Esophagus muscularis mucosa (tissue), 4 donors: Measurements from ENCODE around the gene PRPSAP1. TPM values are rescaled to one million over a fixed set of nuclear protein-coding genes. Genes with fewer than 3 reads are reported as not detected.

ENCODE experiments used
- DNase-seq: peaks from one replicate; pipeline ENCODE4 v3.0.0-alpha.2; 2017; ENCODE audit errors: extremely low spot score
- H3K27ac ChIP-seq, 4 donors: fragments of 200-600 bp; sonication (generic); replicated peaks in 1 of 4; 1 replicate in 3 of 4; 2 replicates in 1 of 4; pipeline ENCODE4 v1.5.1; 2016 to 2019; ENCODE audit warnings: mild to moderate bottlenecking in 1 of 4
- H3K27me3 ChIP-seq, 4 donors: fragments of 200-600 bp; sonication (generic); one replicate each; pipeline versions ENCODE4 v1.5.1 to v1.6.0; 2016 to 2019
- H3K36me3 ChIP-seq, 4 donors: fragments of 200-600 bp; sonication (generic); one replicate each; pipeline ENCODE4 v1.5.1; 2016 to 2019
- H3K4me1 ChIP-seq, 4 donors: fragments of 200-600 bp; sonication (generic); one replicate each; pipeline ENCODE4 v1.5.1; 2016 to 2019
- H3K4me3 ChIP-seq, 4 donors: fragments of 200-600 bp; sonication (generic); 1 replicate in 2 of 4; 2 replicates in 2 of 4; pipeline ENCODE4 v1.5.1; 2016 to 2019; ENCODE audit warnings: mild to moderate bottlenecking in 4 of 4, moderate library complexity in 1 of 4
- H3K9me3 ChIP-seq, 4 donors: fragments of 200-600 bp; sonication (generic); 1 replicate in 3 of 4; 2 replicates in 1 of 4; pipeline ENCODE4 v1.5.1; 2016 to 2019
- CTCF ChIP-seq, 3 experiments: fragments of 200-600 bp in 2 of 3; fragments of 450-650 bp in 1 of 3; sonication (generic) in 2 of 3; IDR thresholded peaks; one replicate each; pipeline ENCODE4 v1.5.1; 2017 to 2019; ENCODE audit warnings: antibody characterized with exemption in 3 of 3, mild to moderate bottlenecking in 2 of 3, moderate library complexity in 1 of 3
- EP300 ChIP-seq: sonication (generic); formaldehyde crosslinking; IDR thresholded peaks from one replicate; pipeline ENCODE4 v1.6.1; 2017; ENCODE audit warnings: antibody characterized with exemption
- POLR2A ChIP-seq: fragments of 450-650 bp; IDR thresholded peaks from one replicate; pipeline ENCODE4 v1.6.1; 2017; ENCODE audit warnings: antibody characterized with exemption, moderate library complexity, mild to moderate bottlenecking, low read depth
- POLR2AphosphoS5 ChIP-seq, 2 donors: sonication (generic); formaldehyde crosslinking; IDR thresholded peaks; one replicate each; pipeline ENCODE4 v1.6.1; 2017; ENCODE audit warnings: antibody characterized with exemption in 2 of 2
- WGBS: methylation state at CpG from one replicate; pipeline ENCODE4 v1.1.5; 2018; 5-methylcytosine and 5-hydroxymethylcytosine counted together
- intact Hi-C: fragments of 100-400 bp; cut with DNase I; formaldehyde crosslinking; loops from one replicate; pipeline ENCODE4 v1.15.1; 2023
- total RNA-seq, 4 donors: library from RNA; depleted of rRNA; stranded (reverse); fragments of >200 nt; gene quantifications; one replicate each; pipeline versions ENCODE4 v1.1.0 to v1.2.1, GENCODE V29; 2016

Gene PRPSAP1
- total RNA-seq, 4 donors from 2014 or later, result 37.3 to 71.4 (median 50.4) TPM

- TF ChIP-seq POLR2A (no peak), EP300 (no peak), POLR2AphosphoS5 (IDR thresholded peaks at IDR 0.05) (no peak), CTCF (IDR thresholded peaks at IDR 0.05) (no peak)
- Histone ChIP-seq H3K4me3 (no peak overlapping the region), H3K27me3 (no peaks in the 10 kb centered on the region), H3K4me1 (peaks cover 5 to 12% (median 7%) of the 10 kb centered on the region in 4 donors), H3K27ac (no peak overlapping the region), H3K36me3 (peaks cover 11 to 35% (median 30%) of the 10 kb centered on the region in 4 donors), H3K9me3 (no peaks in the 10 kb centered on the region)
- DNase-seq, result no peak
- intact Hi-C loops, result no loop called here
- 91% methylated on average over 11 of the region's 11 CpGs for WGBS
Measured at GRCh38 chr17:76333673-76334505, 19.8 kb downstream of the PRPSAP1 start.

GRCh38 chr17:76331083-76331482 lies 22.6 kb downstream of the PRPSAP1 start:
- Histone ChIP-seq H3K27me3 (no peaks in the 10 kb centered on the region), H3K36me3 (peaks cover 32 to 62% (median 51%) of the 10 kb centered on the region in 4 donors), H3K9me3 (no peaks in the 10 kb centered on the region), H3K4me3 (no peak overlapping the region), H3K27ac (no peak overlapping the region), H3K4me1 (peaks cover 0 to 7% (median 0%) of the 10 kb centered on the region in 4 donors)
- DNase-seq, result no peak
- TF ChIP-seq CTCF (IDR thresholded peaks at IDR 0.05) (no peak), EP300 (no peak), POLR2AphosphoS5 (IDR thresholded peaks at IDR 0.05) (no peak), POLR2A (no peak)
- intact Hi-C loops, result no loop called here
- 96% methylated on average over 2 of the region's 2 CpGs for WGBS

- TF ChIP-seq EP300 (no peak), POLR2A (no peak), POLR2AphosphoS5 (IDR thresholded peaks at IDR 0.05) (no peak), CTCF (IDR thresholded peaks at IDR 0.05) (no peak)
- no peak overlapping the region for H3K4me3 ChIP-seq
- H3K4me1 ChIP-seq, result peaks cover 0 to 7% (median 0%) of the 10 kb centered on the region in 4 donors
- no peak overlapping the region for H3K27ac ChIP-seq
- no peaks in the 10 kb centered on the region for H3K9me3 ChIP-seq
- H3K36me3 ChIP-seq, result peaks cover 32 to 68% (median 56%) of the 10 kb centered on the region in 4 donors
- no peaks in the 10 kb centered on the region for H3K27me3 ChIP-seq
- WGBS, result 89% methylated on average over 8 of the region's 8 CpGs
- intact Hi-C loops, result no loop called here
- no peak for DNase-seq
Measured at GRCh38 chr17:76329664-76330063, 24.1 kb downstream of the PRPSAP1 start.

- no peak for TF ChIP-seq POLR2A
- TF ChIP-seq POLR2AphosphoS5 (IDR thresholded peaks at IDR 0.05), result no peak
- no peak for TF ChIP-seq EP300
- no peak for TF ChIP-seq CTCF (IDR thresholded peaks at IDR 0.05)
- H3K4me3 ChIP-seq, result no peak overlapping the region
- 89% methylated on average over 6 of the region's 6 CpGs for WGBS
- no peaks in the 10 kb centered on the region for H3K9me3 ChIP-seq
- intact Hi-C loops, result no loop called here
- H3K4me1 ChIP-seq, result peaks cover 0 to 7% (median 0%) of the 10 kb centered on the region in 4 donors
- H3K27ac ChIP-seq, result no peak overlapping the region
- no peaks in the 10 kb centered on the region for H3K27me3 ChIP-seq
- no peak for DNase-seq
- peaks cover 38 to 88% (median 73%) of the 10 kb centered on the region in 4 donors for H3K36me3 ChIP-seq
Measured at GRCh38 chr17:76327696-76328095, 26.0 kb downstream of the PRPSAP1 start.
